ENCODE measurements around the gene SH2B2.

DNA sequence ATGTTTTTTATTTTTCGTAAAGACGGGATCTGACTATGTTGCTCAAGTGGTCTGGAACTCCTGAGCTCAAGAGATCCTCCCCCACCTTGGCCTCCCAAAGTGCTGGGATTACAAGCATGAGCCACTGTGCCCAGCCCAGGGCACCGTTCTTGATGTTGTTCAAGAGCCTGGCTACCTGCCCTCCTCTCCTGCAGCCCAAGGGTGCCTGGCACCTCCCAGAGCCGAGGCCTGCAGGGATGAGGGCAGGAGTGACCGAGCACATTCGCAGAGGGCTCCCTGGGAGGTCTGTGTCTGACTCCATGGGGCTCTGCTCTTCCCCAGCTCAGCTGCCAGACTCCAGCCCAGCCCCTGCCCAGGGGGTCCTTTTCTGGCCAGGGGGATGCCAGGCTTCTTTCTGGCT is 15.4 kb downstream of the SH2B2 start:
- TF ChIP-seq, protein P1, sequence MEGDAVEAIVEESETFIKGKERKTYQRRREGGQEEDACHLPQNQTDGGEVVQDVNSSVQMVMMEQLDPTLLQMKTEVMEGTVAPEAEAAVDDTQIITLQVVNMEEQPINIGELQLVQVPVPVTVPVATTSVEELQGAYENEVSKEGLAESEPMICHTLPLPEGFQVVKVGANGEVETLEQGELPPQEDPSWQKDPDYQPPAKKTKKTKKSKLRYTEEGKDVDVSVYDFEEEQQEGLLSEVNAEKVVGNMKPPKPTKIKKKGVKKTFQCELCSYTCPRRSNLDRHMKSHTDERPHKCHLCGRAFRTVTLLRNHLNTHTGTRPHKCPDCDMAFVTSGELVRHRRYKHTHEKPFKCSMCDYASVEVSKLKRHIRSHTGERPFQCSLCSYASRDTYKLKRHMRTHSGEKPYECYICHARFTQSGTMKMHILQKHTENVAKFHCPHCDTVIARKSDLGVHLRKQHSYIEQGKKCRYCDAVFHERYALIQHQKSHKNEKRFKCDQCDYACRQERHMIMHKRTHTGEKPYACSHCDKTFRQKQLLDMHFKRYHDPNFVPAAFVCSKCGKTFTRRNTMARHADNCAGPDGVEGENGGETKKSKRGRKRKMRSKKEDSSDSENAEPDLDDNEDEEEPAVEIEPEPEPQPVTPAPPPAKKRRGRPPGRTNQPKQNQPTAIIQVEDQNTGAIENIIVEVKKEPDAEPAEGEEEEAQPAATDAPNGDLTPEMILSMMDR (IDR thresholded peaks at IDR 0.05): no peak
- no peak for TF ChIP-seq POLR2A (IDR thresholded peaks at IDR 0.05)

Measured in heart left ventricle (tissue), 13 donors.